ENCODE data around the gene TNFRSF25. TPM values are rescaled to one million over a fixed set of nuclear protein-coding genes. Genes with fewer than 3 reads are reported as not detected.
A peak's percentile ranks its signal among the peaks of the same experiment; 100 is the strongest.

The TNFRSF25 gene
- total and polyA plus RNA-seq, 2 donors (not counting 3 experiments of a cell fraction or from before 2014, with no cell fraction given), result 33.9 to 38.8 TPM

DNA sequence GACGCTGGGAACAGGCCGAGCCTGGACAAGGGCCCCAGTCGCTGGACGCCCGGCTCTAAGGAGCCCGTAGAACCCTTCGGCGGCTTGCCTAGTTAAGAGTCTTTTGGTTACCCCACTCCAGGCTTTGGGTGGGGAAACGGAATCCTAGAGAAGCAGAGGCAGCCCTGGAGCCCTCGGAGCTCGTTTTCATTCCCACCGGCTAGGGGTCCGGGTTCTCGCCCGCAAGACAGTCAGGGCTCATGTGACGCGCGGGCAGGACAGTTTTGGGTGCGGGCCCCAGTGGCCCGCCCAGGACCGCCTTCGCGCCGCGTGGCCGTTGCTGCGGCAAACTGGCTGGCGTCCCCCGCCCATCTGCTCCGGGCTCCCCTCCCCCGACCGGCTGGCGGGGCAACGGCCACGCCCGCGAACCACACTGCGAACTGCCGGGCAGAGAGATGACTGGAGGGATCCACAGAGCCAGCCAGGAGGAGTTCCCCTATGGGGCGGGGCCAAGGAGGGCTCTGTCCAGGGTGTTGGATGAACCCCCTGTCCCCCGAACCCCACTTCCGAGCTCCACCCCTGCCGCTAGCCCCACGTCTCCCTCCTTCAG is 45.4 kb downstream of the TNFRSF25 start:
- Histone ChIP-seq H3K36me3 (ENCODE audit: control insufficient read depth in 2 of 2, extremely low read depth in 1 of 2, insufficient read depth in 2 of 2, low read length in 2 of 2) (no peaks in the 10 kb centered on the region), H3K9me1 (replicated peaks; ENCODE audit: control insufficient read depth, extremely low read depth, insufficient read depth, low read length) (no peaks in the 10 kb centered on the region), H4K20me1 (replicated peaks; ENCODE audit: control insufficient read depth, extremely low read depth, insufficient read depth, low read length) (no peaks in the 10 kb centered on the region), H3K27me3 (ENCODE audit: control insufficient read depth in 2 of 2, insufficient read depth in 2 of 2, low read length in 2 of 2) (peaks cover 0 to 10% of the 10 kb centered on the region in 2 experiments), H3K79me2 (ENCODE audit: control insufficient read depth, insufficient read depth, low read length) (no peaks in the 10 kb centered on the region), H3K9me3 (replicated peaks; ENCODE audit: control insufficient read depth, insufficient read depth, low read length) (no peaks in the 10 kb centered on the region), H3K4me2 (ENCODE audit: insufficient read depth, low read length) (peak overlapping the region; percentile 74), H2AFZ (ENCODE audit: low read depth, low read length) (peak overlapping the region; percentile 80), H3K27ac (ENCODE audit: insufficient read depth, low read depth, low read length) (no peak overlapping the region), H3K4me1 (ENCODE audit: control insufficient read depth, extremely low read depth, insufficient read depth, low read length) (peaks cover 35% of the 10 kb centered on the region), H3K9ac (replicated peaks; ENCODE audit: extremely low read depth, insufficient read depth, low read length) (peak overlapping the region; percentile 46), H3K4me3 (replicated peaks in 1 of 3; ENCODE audit: insufficient read depth in 1 of 3, low read depth in 1 of 3, low read length in 3 of 3) (peak overlapping the region in 1 of 3 experiments; percentile 40)
- intact Hi-C loops (cut with micrococcal nuclease), result loop anchor here (5.0 kb wide), 3 partner anchors 158 to 368 kb away; partner anchors contain the start of genes GPR153 and ICMT
- POLR2A ChIA-PET, result no interaction called here
- FAIRE-seq (no peak), DNase-seq (ENCODE audit: low read depth, low spot score) (no peak)
- dilution Hi-C loops (cut with MboI; ENCODE audit: extremely low pct_ligation_motif_present, low sequenced_read_pairs), result no loop called here
- CTCF ChIA-PET, result interaction anchor here (1.0 to 11.1 kb wide), 9 partner anchors 11 to 216 kb away, joined by 3 to 202 read pairs (median 4); no protein-coding TSS in a partner anchor
- peak; percentile 24 for TF ChIP-seq EZH2 (IDR thresholded peaks at IDR 0.05; ENCODE audit: borderline replicate concordance, low read depth, low read length, severe bottlenecking)
- no peak for TF ChIP-seq JUN (IDR thresholded peaks at IDR 0.05; ENCODE audit: borderline replicate concordance, insufficient read depth, insufficient read length, low read depth)
- peak; percentile 16 for TF ChIP-seq POLR2A (IDR thresholded peaks at IDR 0.05; ENCODE audit: low read depth, low read length)
- no TSS peak for BruUV-seq (replicated peaks)

DNA sequence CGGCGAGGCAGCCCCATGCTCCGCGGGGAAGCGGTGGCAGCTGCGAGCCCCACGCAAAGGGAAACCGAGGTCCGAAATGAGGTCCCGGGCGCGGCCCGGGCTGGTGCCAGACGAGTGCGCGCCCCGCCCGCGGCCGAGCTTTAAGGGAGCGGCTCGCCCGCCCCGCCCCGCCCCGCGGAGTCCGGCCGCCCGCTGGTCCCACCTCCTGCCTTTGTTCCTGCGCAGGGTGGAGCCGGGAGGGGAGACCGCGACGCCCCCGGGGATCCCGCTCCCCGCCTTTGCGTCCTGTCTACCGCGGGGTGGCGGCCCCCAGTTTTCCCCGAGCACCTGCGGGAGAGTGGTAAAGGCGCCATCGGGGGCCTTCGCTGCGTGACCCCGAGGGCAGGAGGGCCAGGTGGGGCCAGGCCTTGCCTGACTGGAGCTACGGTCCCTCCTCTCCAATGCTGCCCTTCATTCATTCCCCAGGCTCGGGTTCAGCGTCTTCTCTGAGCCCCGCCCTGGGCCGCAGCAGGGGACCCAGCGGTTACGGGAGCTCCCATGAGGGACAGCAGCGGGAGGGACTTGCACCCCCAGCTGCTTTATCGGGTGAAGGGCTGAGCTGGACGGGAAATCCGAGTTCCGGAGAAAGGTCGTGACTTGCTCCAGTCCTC is 46.0 kb downstream of the TNFRSF25 start, which contains the start of gene HES2:
Gene HES2 (minus strand): TSS at position 116 of the 650 bp plus-strand sequence. CDS start 99 bp downstream, at position 17.
- Histone ChIP-seq H3K36me3 (ENCODE audit: control insufficient read depth in 2 of 2, extremely low read depth in 1 of 2, insufficient read depth in 2 of 2, low read length in 2 of 2) (no peaks in the 10 kb centered on the region), H3K4me2 (ENCODE audit: insufficient read depth, low read length) (peak within 1 kb of the TSS; percentile 74), H3K79me2 (ENCODE audit: control insufficient read depth, insufficient read depth, low read length) (no peaks in the 10 kb centered on the region), H3K9me1 (replicated peaks; ENCODE audit: control insufficient read depth, extremely low read depth, insufficient read depth, low read length) (no peaks in the 10 kb centered on the region), H3K27ac (ENCODE audit: insufficient read depth, low read depth, low read length) (peak within 1 kb of the TSS; percentile 31), H4K20me1 (replicated peaks; ENCODE audit: control insufficient read depth, extremely low read depth, insufficient read depth, low read length) (no peaks in the 10 kb centered on the region), H3K4me1 (ENCODE audit: control insufficient read depth, extremely low read depth, insufficient read depth, low read length) (peaks cover 35% of the 10 kb centered on the region), H3K4me3 (replicated peaks in 1 of 3; ENCODE audit: insufficient read depth in 1 of 3, low read depth in 1 of 3, low read length in 3 of 3) (peak within 1 kb of the TSS; percentile 24 to 40 (median 34)), H3K9ac (replicated peaks; ENCODE audit: extremely low read depth, insufficient read depth, low read length) (peak within 1 kb of the TSS; percentile 46), H2AFZ (ENCODE audit: low read depth, low read length) (peak within 1 kb of the TSS; percentile 80), H3K27me3 (ENCODE audit: control insufficient read depth in 2 of 2, insufficient read depth in 2 of 2, low read length in 2 of 2) (peaks cover 4 to 8% of the 10 kb centered on the region in 2 experiments), H3K9me3 (replicated peaks; ENCODE audit: control insufficient read depth, insufficient read depth, low read length) (no peaks in the 10 kb centered on the region)
- ChIA-PET CTCF (interaction anchor here (0.9 to 11.1 kb wide), 9 partner anchors 11 to 62 kb away, joined by 3 to 202 read pairs (median 3); no protein-coding TSS in a partner anchor), POLR2A (no interaction called here)
- BruUV-seq (replicated peaks), result no TSS peak
- peak; percentile 41 for TF ChIP-seq POLR2A (IDR thresholded peaks at IDR 0.05; ENCODE audit: low read depth, low read length)
- no peak for TF ChIP-seq MYC (IDR thresholded peaks at IDR 0.05; ENCODE audit: low read depth, low read length)
- TF ChIP-seq POLR2AphosphoS5 (IDR thresholded peaks at IDR 0.05; ENCODE audit: insufficient read depth, low read depth, low read length), result peak; percentile 56
- TF ChIP-seq JUN (IDR thresholded peaks at IDR 0.05; ENCODE audit: borderline replicate concordance, insufficient read depth, insufficient read length, low read depth), result no peak
- TF ChIP-seq GATA2 (IDR thresholded peaks at IDR 0.05; ENCODE audit: insufficient read depth, insufficient read length, low read depth, low read length), result peak; percentile 55
- DNase-seq (ENCODE audit: low read depth, low spot score) (peak; percentile 36), FAIRE-seq (peak; percentile 95)
- dilution Hi-C loops (cut with MboI; ENCODE audit: extremely low pct_ligation_motif_present, low sequenced_read_pairs), result no loop called here
- intact Hi-C loops (cut with micrococcal nuclease), result loop anchor here (5.0 kb wide), 3 partner anchors 158 to 368 kb away; partner anchors contain the start of genes GPR153 and ICMT
